Panc1 (cell line): ENCODE measurements around the gene PEDS1.

Experiments
- REST ChIP-seq, 2 experiments: IDR thresholded peaks; 2 replicates each; pipeline ENCODE4 v1.6.1; 2011 to 2012; ENCODE audit warnings: low read depth in 2 of 2, control low read depth in 1 of 2, low read length in 1 of 2, mild to moderate bottlenecking in 1 of 2, moderate library complexity in 1 of 2; ENCODE audit not compliant: insufficient read depth in 1 of 2
- TF ChIP-seq, protein P1 (sequence below): fragments of 450-650 bp; IDR thresholded peaks from 2 replicates; pipeline ENCODE4 v1.5.1; 2017; ENCODE audit warnings: mild to moderate bottlenecking

- TF ChIP-seq, protein P1, sequence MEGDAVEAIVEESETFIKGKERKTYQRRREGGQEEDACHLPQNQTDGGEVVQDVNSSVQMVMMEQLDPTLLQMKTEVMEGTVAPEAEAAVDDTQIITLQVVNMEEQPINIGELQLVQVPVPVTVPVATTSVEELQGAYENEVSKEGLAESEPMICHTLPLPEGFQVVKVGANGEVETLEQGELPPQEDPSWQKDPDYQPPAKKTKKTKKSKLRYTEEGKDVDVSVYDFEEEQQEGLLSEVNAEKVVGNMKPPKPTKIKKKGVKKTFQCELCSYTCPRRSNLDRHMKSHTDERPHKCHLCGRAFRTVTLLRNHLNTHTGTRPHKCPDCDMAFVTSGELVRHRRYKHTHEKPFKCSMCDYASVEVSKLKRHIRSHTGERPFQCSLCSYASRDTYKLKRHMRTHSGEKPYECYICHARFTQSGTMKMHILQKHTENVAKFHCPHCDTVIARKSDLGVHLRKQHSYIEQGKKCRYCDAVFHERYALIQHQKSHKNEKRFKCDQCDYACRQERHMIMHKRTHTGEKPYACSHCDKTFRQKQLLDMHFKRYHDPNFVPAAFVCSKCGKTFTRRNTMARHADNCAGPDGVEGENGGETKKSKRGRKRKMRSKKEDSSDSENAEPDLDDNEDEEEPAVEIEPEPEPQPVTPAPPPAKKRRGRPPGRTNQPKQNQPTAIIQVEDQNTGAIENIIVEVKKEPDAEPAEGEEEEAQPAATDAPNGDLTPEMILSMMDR, result no peak
- no peak for TF ChIP-seq REST (IDR thresholded peaks at IDR 0.05; ENCODE audit: insufficient read depth in 1 of 2, low read depth in 2 of 2, low read length in 1 of 2)
These were observed 30.1 kb downstream of the PEDS1 start for GRCh38 chr20:50123418-50123817.
